HCT116 (cell line): Measurements from ENCODE around the gene TLR5. TPM values are rescaled to one million over a fixed set of nuclear protein-coding genes. Genes with fewer than 3 reads are reported as not detected.

Source experiments
- ATAC-seq: fragments of 200-7000 bp; cut with Tn5 transposase; 2 replicates; pipeline ENCODE4 v1.9.1; 2020; ENCODE audit warnings: mild to moderate bottlenecking, moderate library complexity
- BruUV-seq: library from RNA; stranded (reverse); fragments of 400-500 nt; replicated peaks from 2 replicates; lab custom pipeline; 2021; lab: Mats Ljungman, UMichigan
- CTCF ChIA-PET: fragments of 300-600 bp; sonication (Branson Sonifier 250); formaldehyde crosslinking; loops from one replicate; lab custom pipeline; 2021; ENCODE audit warnings: antibody characterized with exemption; lab: Charles Lee
- POLR2A ChIA-PET: fragments of 300-600, 350-600 bp; sonication (Branson Sonifier 250); formaldehyde crosslinking; loops from one replicate; lab custom pipeline; 2021; ENCODE audit warnings: antibody characterized with exemption; lab: Charles Lee
- RAD21 ChIA-PET, 2 experiments: fragments of 300-600 bp; sonication (Branson Sonifier 250); formaldehyde crosslinking; loops; one replicate each; lab custom pipeline; 2023; ENCODE audit warnings: low total read pairs in 2 of 2; ENCODE audit not compliant: uncharacterized antibody in 2 of 2, unreplicated experiment in 2 of 2, low non-redundant PET in 1 of 2; lab: Charles Lee
- DNase-seq: peaks from one replicate; pipeline ENCODE4 v3.0.0-alpha.2; 2010; ENCODE audit warnings: low read depth, low spot score
- H2AFZ ChIP-seq: fragments of 200-600 bp; shearing (Covaris generic), sonication (generic); 2 replicates; pipeline ENCODE4 v1.6.1; 2017; ENCODE audit warnings: low read depth, mixed run types, mixed read lengths, antibody characterized with exemption, low read length; ENCODE audit not compliant: poor library complexity, severe bottlenecking
- H3K27ac ChIP-seq: 2 replicates; pipeline ENCODE4 v1.5.1; 2012; ENCODE audit warnings: low read depth, low read length
- H3K27me3 ChIP-seq: fragments of 200-600 bp; sonication (generic); 2 replicates; pipeline ENCODE4 v1.6.1; 2016; ENCODE audit warnings: mixed run types, low read length, mixed read lengths; ENCODE audit not compliant: insufficient read depth
- H3K36me3 ChIP-seq, 2 experiments: fragments of 200-500 bp in 1 of 2; fragments of 200-600 bp in 1 of 2; sonication (Bioruptor generic) in 1 of 2; sonication (generic) in 1 of 2; 2 replicates each; pipeline versions ENCODE4 v1.5.1 to v1.6.1; 2014 to 2016; ENCODE audit warnings: low read length in 2 of 2, inconsistent platforms in 1 of 2, mixed read lengths in 1 of 2, mixed run types in 1 of 2; ENCODE audit not compliant: insufficient read depth in 2 of 2, control insufficient read depth in 1 of 2
- H3K4me1 ChIP-seq, 2 experiments: fragments of 200-600 bp in 1 of 2; sonication (generic) in 1 of 2; 2 replicates each; pipeline versions ENCODE4 v1.5.1 to v1.6.1; 2012 to 2017; ENCODE audit warnings: low read length in 2 of 2, inconsistent platforms in 1 of 2, mild to moderate bottlenecking in 1 of 2, mixed read lengths in 1 of 2, mixed run types in 1 of 2, moderate library complexity in 1 of 2; ENCODE audit not compliant: insufficient read depth in 2 of 2, control insufficient read depth in 1 of 2
- H3K4me2 ChIP-seq: fragments of 200-600 bp; sonication (generic); 2 replicates; pipeline ENCODE4 v1.6.1; 2017; ENCODE audit warnings: mixed run types, low read length, mixed read lengths
- H3K4me3 ChIP-seq, 2 experiments: fragments of 200-600 bp in 1 of 2; sonication (generic) in 1 of 2; replicated peaks in 1 of 2; 2 replicates each; pipeline ENCODE4 v1.5.1; 2011 to 2016; ENCODE audit warnings: low read length in 2 of 2, control low read depth in 1 of 2, low read depth in 1 of 2, mild to moderate bottlenecking in 1 of 2, mixed read lengths in 1 of 2, mixed run types in 1 of 2
- H3K79me2 ChIP-seq: fragments of 200-600 bp; sonication (generic); 2 replicates; pipeline ENCODE4 v1.6.1; 2017; ENCODE audit warnings: mild to moderate bottlenecking, mixed run types, low read length, moderate library complexity, mixed read lengths; ENCODE audit not compliant: insufficient read depth
- H3K9ac ChIP-seq: fragments of 200-600 bp; sonication (generic); 2 replicates; pipeline ENCODE4 v1.6.1; 2016; ENCODE audit warnings: low read length, mixed read lengths
- H3K9me2 ChIP-seq: fragments of 200-600 bp; sonication (generic), shearing (Covaris generic); 2 replicates; pipeline ENCODE4 v1.6.1; 2017; ENCODE audit warnings: mixed run types, mild to moderate bottlenecking, moderate library complexity; ENCODE audit not compliant: insufficient read depth
- H3K9me3 ChIP-seq, 2 experiments: fragments of 200-500 bp in 1 of 2; fragments of 200-600 bp in 1 of 2; sonication (Bioruptor generic) in 1 of 2; sonication (generic) in 1 of 2; 2 replicates each; pipeline ENCODE4 v1.6.1; 2014 to 2017; ENCODE audit warnings: low read length in 2 of 2, mixed read lengths in 2 of 2, inconsistent platforms in 1 of 2, low read depth in 1 of 2, mild to moderate bottlenecking in 1 of 2, mixed run types in 1 of 2, moderate library complexity in 1 of 2; ENCODE audit not compliant: control insufficient read depth in 1 of 2, insufficient read depth in 1 of 2
- H4K20me1 ChIP-seq: fragments of 200-600 bp; sonication (generic), shearing (Covaris generic); 2 replicates; pipeline ENCODE4 v1.6.1; 2017; ENCODE audit warnings: mixed run types, mild to moderate bottlenecking, moderate library complexity; ENCODE audit not compliant: insufficient read depth
- CBX3 ChIP-seq: IDR thresholded peaks from 2 replicates; pipeline ENCODE4 v1.6.1; 2012; ENCODE audit warnings: low read depth
- CEBPB ChIP-seq: IDR thresholded peaks from 2 replicates; pipeline ENCODE4 v1.6.1; 2012; ENCODE audit warnings: low read depth
- EGR1 ChIP-seq: IDR thresholded peaks from 2 replicates; pipeline ENCODE4 v1.6.1; 2012; ENCODE audit warnings: low read depth
- ELF1 ChIP-seq: IDR thresholded peaks from 2 replicates; pipeline ENCODE4 v1.6.1; 2012; ENCODE audit warnings: low read depth, borderline replicate concordance
- EZH2 ChIP-seq: fragments of 200-600 bp; sonication (generic); IDR thresholded peaks from 2 replicates; pipeline ENCODE4 v1.6.1; 2017; ENCODE audit warnings: antibody characterized with exemption, mixed run types
- EZH2phosphoT487 ChIP-seq: fragments of 200-600 bp; IDR thresholded peaks from 2 replicates; pipeline ENCODE4 v1.6.1; 2018; ENCODE audit warnings: antibody characterized with exemption, borderline replicate concordance
- JUND ChIP-seq: IDR thresholded peaks from 2 replicates; pipeline ENCODE4 v1.6.1; 2012
- POLR2A ChIP-seq: IDR thresholded peaks from 2 replicates; pipeline ENCODE4 v1.7.0; 2011; ENCODE audit warnings: borderline replicate concordance; ENCODE audit not compliant: insufficient read depth, insufficient read length; ENCODE audit errors: extremely low read depth
- SIN3A ChIP-seq: IDR thresholded peaks from 2 replicates; pipeline ENCODE4 v1.6.1; 2012; ENCODE audit warnings: low read depth
- SP1 ChIP-seq: IDR thresholded peaks from 2 replicates; pipeline ENCODE4 v1.6.1; 2012; ENCODE audit warnings: low read depth
- SRF ChIP-seq: IDR thresholded peaks from 2 replicates; pipeline ENCODE4 v1.6.1; 2012; ENCODE audit warnings: low read depth
- TCF7L2 ChIP-seq: IDR thresholded peaks from 2 replicates; pipeline ENCODE4 v1.7.0; 2011; ENCODE audit warnings: borderline replicate concordance, inconsistent platforms; ENCODE audit not compliant: insufficient read depth, insufficient read length; ENCODE audit errors: extremely low read depth
- ZFX ChIP-seq: fragments of 450-650 bp; IDR thresholded peaks from 2 replicates; pipeline ENCODE4 v1.6.1; 2017
- ZNF274 ChIP-seq: fragments of 200-500 bp; sonication (Bioruptor generic); IDR thresholded peaks from 2 replicates; pipeline ENCODE4 v1.6.1; 2014; ENCODE audit warnings: mild to moderate bottlenecking, low read depth, low read length, inconsistent platforms
- intact Hi-C: fragments of 100-400 bp; cut with micrococcal nuclease; formaldehyde crosslinking; loops from 2 replicates; pipeline ENCODE4 v1.10.0; 2022
- total RNA-seq: library from RNA; stranded (reverse); gene quantifications from one replicate; pipeline ENCODE4 v1.2.1, GENCODE V29; 2021; ENCODE audit not compliant: unreplicated experiment
- TF ChIP-seq, protein P1 (sequence below), 3 experiments: fragments of 200-600 bp in 1 of 3; sonication (generic) in 1 of 3; IDR thresholded peaks in 2 of 3; conservative IDR thresholded peaks in 1 of 3; 2 replicates each; pipeline ENCODE4 v1.5.1; 2012 to 2017; ENCODE audit warnings: low read depth in 2 of 3, low read length in 2 of 3, antibody characterized with exemption in 1 of 3, borderline replicate concordance in 1 of 3, control low read depth in 1 of 3, mild to moderate bottlenecking in 1 of 3, mixed read lengths in 1 of 3, mixed run types in 1 of 3, moderate library complexity in 1 of 3; ENCODE audit not compliant: insufficient read depth in 1 of 3

TLR5 gene
- total RNA-seq, 1 experiment from 2014 or later = 1.2 TPM

DNA sequence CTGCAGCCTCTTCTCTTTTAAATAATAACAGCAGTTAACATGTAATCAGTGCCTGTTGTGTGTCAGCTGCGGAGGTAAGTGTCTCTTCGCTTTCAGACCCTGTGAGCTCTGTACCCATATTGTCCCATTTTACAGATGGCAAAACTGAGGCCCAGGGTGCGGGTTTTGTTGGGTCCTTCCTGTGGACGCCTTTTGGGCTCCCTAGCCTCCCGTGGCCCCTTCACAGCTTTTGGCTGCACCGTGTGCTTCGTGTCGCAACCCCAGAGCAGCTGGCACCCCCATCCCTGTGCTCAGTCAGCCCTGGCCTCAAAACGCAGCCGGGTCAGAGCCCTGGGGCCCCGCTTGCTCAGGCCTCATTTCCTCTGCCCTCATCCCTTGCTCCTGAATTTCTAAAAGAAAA is 53.8 kb downstream of the TLR5 start:
- Histone ChIP-seq H3K27me3 (no peaks in the 10 kb centered on the region), H3K9me2 (no peaks in the 10 kb centered on the region), H2AFZ (no peak overlapping the region), H3K9me3 (no peaks in the 10 kb centered on the region), H3K9ac (no peak overlapping the region), H3K4me1 (no peaks in the 10 kb centered on the region), H3K4me2 (no peak overlapping the region), H3K4me3 (no peak overlapping the region), H3K36me3 (no peaks in the 10 kb centered on the region), H3K79me2 (no peaks in the 10 kb centered on the region), H3K27ac (no peak overlapping the region), H4K20me1 (no peaks in the 10 kb centered on the region)
- no TSS peak for BruUV-seq
- CTCF ChIA-PET = interaction anchor here (1.0 to 2.2 kb wide), 11 partner anchors 8 to 595 kb away, joined by 3 to 32 read pairs (median 8); no protein-coding TSS in a partner anchor
- DNase-seq (no peak), ATAC-seq (no peak)
- RAD21 ChIA-PET = interaction anchor here in 1 of 2 experiments (0.9 kb wide), 1 partner anchor 624 kb away, joined by 3 read pairs; no protein-coding TSS in a partner anchor
- POLR2A ChIA-PET = no interaction called here
- TF ChIP-seq SIN3A (no peak), ELF1 (no peak), CEBPB (no peak)
- intact Hi-C loops = no loop called here

DNA sequence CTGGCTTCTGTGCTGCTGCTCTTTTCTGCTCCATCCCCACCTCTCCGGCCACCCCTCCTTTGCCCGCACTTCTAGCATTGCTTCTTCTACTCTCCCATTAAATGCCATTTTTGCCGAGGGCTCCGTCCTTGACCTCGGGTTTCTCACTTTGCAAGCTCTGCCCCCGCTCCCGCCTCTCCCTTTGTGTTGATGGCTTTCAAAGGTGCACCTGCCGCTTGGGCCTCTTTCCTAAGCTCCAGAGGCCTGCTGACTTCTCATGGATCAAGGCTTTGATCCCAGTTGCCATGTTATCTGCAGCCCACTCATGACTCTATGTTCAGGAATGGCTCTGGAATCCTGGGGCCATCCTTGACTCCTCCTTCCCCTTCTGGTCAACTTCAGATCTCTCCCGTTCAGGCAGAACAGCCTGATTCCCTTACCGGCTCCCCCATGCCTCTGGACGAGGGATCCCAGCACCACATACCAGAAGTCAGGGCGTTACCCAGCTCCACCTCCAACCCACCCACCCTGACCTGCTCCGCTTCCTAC is 54.3 kb downstream of the TLR5 start:
- H3K27ac ChIP-seq = no peak overlapping the region
- no peak overlapping the region for H2AFZ ChIP-seq
- RAD21 ChIA-PET = no interaction called here
- H3K4me3 ChIP-seq = no peak overlapping the region
- DNase-seq = no peak
- no peaks in the 10 kb centered on the region for H3K36me3 ChIP-seq
- H3K27me3 ChIP-seq = no peaks in the 10 kb centered on the region
- no peaks in the 10 kb centered on the region for H3K4me1 ChIP-seq
- CTCF ChIA-PET = interaction anchor here (1.6 to 2.2 kb wide), 2 partner anchors 10 to 44 kb away, joined by 8 to 27 read pairs; no protein-coding TSS in a partner anchor
- H3K79me2 ChIP-seq = no peaks in the 10 kb centered on the region
- H3K9ac ChIP-seq = no peak overlapping the region
- H3K9me2 ChIP-seq = no peaks in the 10 kb centered on the region
- no peaks in the 10 kb centered on the region for H3K9me3 ChIP-seq
- intact Hi-C loops = no loop called here
- H4K20me1 ChIP-seq = no peaks in the 10 kb centered on the region
- no peak for ATAC-seq
- BruUV-seq = no TSS peak
- TF ChIP-seq EZH2 (no peak), ZNF274 (no peak), SP1 (no peak), TCF7L2 (no peak), JUND (no peak), ZFX (no peak), SIN3A (no peak), CEBPB (no peak), POLR2A (no peak), CBX3 (no peak), EZH2phosphoT487 (no peak), ELF1 (no peak), EGR1 (no peak), SRF (no peak)
- TF ChIP-seq, protein P1, sequence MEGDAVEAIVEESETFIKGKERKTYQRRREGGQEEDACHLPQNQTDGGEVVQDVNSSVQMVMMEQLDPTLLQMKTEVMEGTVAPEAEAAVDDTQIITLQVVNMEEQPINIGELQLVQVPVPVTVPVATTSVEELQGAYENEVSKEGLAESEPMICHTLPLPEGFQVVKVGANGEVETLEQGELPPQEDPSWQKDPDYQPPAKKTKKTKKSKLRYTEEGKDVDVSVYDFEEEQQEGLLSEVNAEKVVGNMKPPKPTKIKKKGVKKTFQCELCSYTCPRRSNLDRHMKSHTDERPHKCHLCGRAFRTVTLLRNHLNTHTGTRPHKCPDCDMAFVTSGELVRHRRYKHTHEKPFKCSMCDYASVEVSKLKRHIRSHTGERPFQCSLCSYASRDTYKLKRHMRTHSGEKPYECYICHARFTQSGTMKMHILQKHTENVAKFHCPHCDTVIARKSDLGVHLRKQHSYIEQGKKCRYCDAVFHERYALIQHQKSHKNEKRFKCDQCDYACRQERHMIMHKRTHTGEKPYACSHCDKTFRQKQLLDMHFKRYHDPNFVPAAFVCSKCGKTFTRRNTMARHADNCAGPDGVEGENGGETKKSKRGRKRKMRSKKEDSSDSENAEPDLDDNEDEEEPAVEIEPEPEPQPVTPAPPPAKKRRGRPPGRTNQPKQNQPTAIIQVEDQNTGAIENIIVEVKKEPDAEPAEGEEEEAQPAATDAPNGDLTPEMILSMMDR (IDR thresholded peaks at IDR 0.05 in 2 of 3, conservative IDR thresholded peaks at IDR 0.05 in 1 of 3; ENCODE audit: borderline replicate concordance in 1 of 3, insufficient read depth in 1 of 3, low read depth in 2 of 3, low read length in 2 of 3) = no peak
- no peak overlapping the region for H3K4me2 ChIP-seq
- POLR2A ChIA-PET = no interaction called here
